HG03342 (cell line): ENCODE data around the gene CXADR.
"Not testable (repeated sequence)": the region's sequence is repeated elsewhere in the genome, so short reads cannot be mapped to it uniquely, and the experiment has no call there.

Experiments
- ATAC-seq: cut with Tn5 transposase; IDR thresholded peaks from one replicate; pipeline ENCODE4 v1.9.1; 2021; ENCODE audit warnings: mild to moderate bottlenecking, moderate library complexity; ENCODE audit not compliant: unreplicated experiment

The CXADR gene

GRCh38 chr21:17512253-17513213 is at the start of gene CXADR:
TSS of gene CXADR (plus strand) at chr21:17513043. CDS start at chr21:17513130, 87 bp downstream.
- peak; percentile 85 for ATAC-seq

GRCh38 chr21:17466166-17466565 is 46.7 kb upstream of the CXADR start:
- ATAC-seq: no peak

GRCh38 chr21:17467392-17467791 is 45.5 kb upstream of the CXADR start:
- ATAC-seq: no peak

GRCh38 chr21:17467829-17468228 is 45.0 kb upstream of the CXADR start:
- ATAC-seq: no peak

GRCh38 chr21:17468698-17469097 is 44.1 kb upstream of the CXADR start:
- ATAC-seq: no peak

GRCh38 chr21:17469727-17470126 is 43.1 kb upstream of the CXADR start:
- ATAC-seq: no peak

- no peak for ATAC-seq
Observed at GRCh38 chr21:17472182-17472581, 40.7 kb upstream of the CXADR start.

GRCh38 chr21:17472592-17473271 is 40.1 kb upstream of the CXADR start:
- no peak for ATAC-seq

GRCh38 chr21:17476006-17476405 is 36.8 kb upstream of the CXADR start:
- ATAC-seq: no peak

- not testable (repeated sequence) for ATAC-seq
Observed at GRCh38 chr21:17478156-17478555, 34.7 kb upstream of the CXADR start.

GRCh38 chr21:17479606-17480005 is 33.2 kb upstream of the CXADR start:
- no peak for ATAC-seq

GRCh38 chr21:17482928-17483327 is 29.9 kb upstream of the CXADR start:
- ATAC-seq: no peak

- no peak for ATAC-seq
Observed at GRCh38 chr21:17488620-17489019, 24.2 kb upstream of the CXADR start.

GRCh38 chr21:17489565-17489964 is 23.3 kb upstream of the CXADR start:
- ATAC-seq: not testable (repeated sequence)

- ATAC-seq: no peak
Observed at GRCh38 chr21:17491716-17492414, 21.0 kb upstream of the CXADR start.

- no peak for ATAC-seq
Observed at GRCh38 chr21:17492415-17493168, 20.3 kb upstream of the CXADR start.

- ATAC-seq: no peak
Observed at GRCh38 chr21:17494051-17494450, 18.8 kb upstream of the CXADR start.

GRCh38 chr21:17495680-17496079 is 17.2 kb upstream of the CXADR start:
- ATAC-seq: no peak

- ATAC-seq: no peak
Observed at GRCh38 chr21:17497316-17497715, 15.5 kb upstream of the CXADR start.

- no peak for ATAC-seq
Observed at GRCh38 chr21:17498586-17498985, 14.3 kb upstream of the CXADR start.
